ENCODE measurements around the gene WNT4. TPM values are rescaled to one million over a fixed set of nuclear protein-coding genes. Genes with fewer than 3 reads are reported as not detected.
A peak's percentile ranks its signal among the peaks of the same experiment; 100 is the strongest.

The WNT4 gene
- polyA plus RNA-seq, 3 donors: not detected

GRCh38 chr1:22179197-22179803 is 36.4 kb upstream of the WNT4 start:
- no peak overlapping the region for H2AFZ ChIP-seq (ENCODE audit: insufficient read depth, low read depth, low read length, poor library complexity, severe bottlenecking)
- H3K4me3 Mint-ChIP-seq: no peak overlapping the region
- 82% methylated on average over 1 of the region's 2 CpGs for WGBS (ENCODE audit: insufficient coverage)
- no peak for TF ChIP-seq CTCF (IDR thresholded peaks at IDR 0.05)
- H3K4me1 ChIP-seq (ENCODE audit: control insufficient read depth in 1 of 2, insufficient read depth in 2 of 2, low read length in 2 of 2): no peaks in the 10 kb centered on the region
- no peak overlapping the region for H3K9ac ChIP-seq (ENCODE audit: insufficient read depth, low read length, poor library complexity, severe bottlenecking)
- H3K79me2 ChIP-seq (ENCODE audit: insufficient read depth, low read length): no peaks in the 10 kb centered on the region
- H3K9me3 ChIP-seq (replicated peaks in 1 of 2; ENCODE audit: control insufficient read depth in 1 of 2, insufficient read depth in 1 of 2, low read length in 2 of 2): peaks cover 0 to 3% of the 10 kb centered on the region in 2 donors
- H3K4me2 ChIP-seq (replicated peaks; ENCODE audit: extremely low read depth, low read length, poor library complexity, severe bottlenecking): no peak overlapping the region
- H3K4me1 Mint-ChIP-seq: no peaks in the 10 kb centered on the region
- no peaks in the 10 kb centered on the region for H3K36me3 Mint-ChIP-seq
- H3K27ac Mint-ChIP-seq: peak overlapping the region in 1 of 7 donors; percentile 23
- H3K27ac ChIP-seq (ENCODE audit: low read depth in 1 of 2, low read length in 2 of 2): no peak overlapping the region
- no peaks in the 10 kb centered on the region for H3K36me3 ChIP-seq (replicated peaks in 1 of 2; ENCODE audit: control insufficient read depth in 1 of 2, insufficient read depth in 2 of 2, low read length in 2 of 2)
- H3K4me3 ChIP-seq (replicated peaks in 1 of 3; ENCODE audit: low read depth in 2 of 3, low read length in 3 of 3): no peak overlapping the region
- H4K20me1 ChIP-seq (ENCODE audit: insufficient read depth, low read length): no peaks in the 10 kb centered on the region
- H3K27me3 ChIP-seq (ENCODE audit: control insufficient read depth in 2 of 2, insufficient read depth in 2 of 2, low read length in 2 of 2): no peaks in the 10 kb centered on the region
- peaks cover 0 to 6% (median 0%) of the 10 kb centered on the region in 7 donors for H3K9me3 Mint-ChIP-seq
- DNase-seq: no peak
- H3K27me3 Mint-ChIP-seq (ENCODE audit: low read depth in 3 of 3): peaks cover 14 to 19% (median 16%) of the 10 kb centered on the region in 3 donors
- intact Hi-C loops (cut with micrococcal nuclease): no loop called here

- Mint-ChIP-seq H3K27me3 (ENCODE audit: low read depth in 3 of 3) (peaks cover 11 to 22% (median 15%) of the 10 kb centered on the region in 3 donors), H3K36me3 (no peaks in the 10 kb centered on the region), H3K4me3 (no peak overlapping the region), H3K4me1 (no peaks in the 10 kb centered on the region), H3K27ac (no peak overlapping the region), H3K9me3 (peaks cover 0 to 9% (median 0%) of the 10 kb centered on the region in 7 donors)
- 89% methylated on average over 5 of the region's 9 CpGs for WGBS (ENCODE audit: insufficient coverage)
- Histone ChIP-seq H3K4me2 (replicated peaks; ENCODE audit: extremely low read depth, low read length, poor library complexity, severe bottlenecking) (no peak overlapping the region), H3K27me3 (ENCODE audit: control insufficient read depth in 2 of 2, insufficient read depth in 2 of 2, low read length in 2 of 2) (no peaks in the 10 kb centered on the region), H4K20me1 (ENCODE audit: insufficient read depth, low read length) (no peaks in the 10 kb centered on the region), H3K79me2 (ENCODE audit: insufficient read depth, low read length) (no peaks in the 10 kb centered on the region), H3K9ac (ENCODE audit: insufficient read depth, low read length, poor library complexity, severe bottlenecking) (no peak overlapping the region), H3K4me3 (replicated peaks in 1 of 3; ENCODE audit: low read depth in 2 of 3, low read length in 3 of 3) (no peak overlapping the region), H3K9me3 (replicated peaks in 1 of 2; ENCODE audit: control insufficient read depth in 1 of 2, insufficient read depth in 1 of 2, low read length in 2 of 2) (peaks cover 0 to 3% of the 10 kb centered on the region in 2 donors), H3K36me3 (replicated peaks in 1 of 2; ENCODE audit: control insufficient read depth in 1 of 2, insufficient read depth in 2 of 2, low read length in 2 of 2) (no peaks in the 10 kb centered on the region), H2AFZ (ENCODE audit: insufficient read depth, low read depth, low read length, poor library complexity, severe bottlenecking) (no peak overlapping the region), H3K4me1 (ENCODE audit: control insufficient read depth in 1 of 2, insufficient read depth in 2 of 2, low read length in 2 of 2) (no peaks in the 10 kb centered on the region), H3K27ac (ENCODE audit: low read depth in 1 of 2, low read length in 2 of 2) (no peak overlapping the region)
- intact Hi-C loops (cut with micrococcal nuclease): no loop called here
- no peak for TF ChIP-seq CTCF (IDR thresholded peaks at IDR 0.05)
- DNase-seq: peak in 1 of 3 donors; percentile 15
These were observed 34.6 kb upstream of the WNT4 start for GRCh38 chr1:22177354-22178003.
